Mesothelial cell of epicardium (in vitro differentiated cells): ENCODE data around the gene ZBTB1. TPM values are rescaled to one million over a fixed set of nuclear protein-coding genes. Genes with fewer than 3 reads are reported as not detected.

Experiments used
- DNase-seq, 2 experiments: peaks; one replicate each; pipeline ENCODE4 v3.0.0; 2021; ENCODE audit warnings: low spot score in 2 of 2; ENCODE audit not compliant: unreplicated experiment in 2 of 2
- H3K27ac Mint-ChIP-seq: 2 replicates; pipeline ENCODE4 v1.8.0; 2021; ENCODE audit warnings: mixed read lengths
- H3K27me3 Mint-ChIP-seq: 2 replicates; pipeline ENCODE4 v1.8.0; 2021; ENCODE audit warnings: low read depth, mixed read lengths
- H3K36me3 Mint-ChIP-seq: 2 replicates; pipeline ENCODE4 v1.8.0; 2021; ENCODE audit warnings: mixed read lengths
- H3K4me1 Mint-ChIP-seq: 2 replicates; pipeline ENCODE4 v1.8.0; 2021; ENCODE audit warnings: mixed read lengths
- H3K4me3 Mint-ChIP-seq: 2 replicates; pipeline ENCODE4 v1.8.0; 2021; ENCODE audit warnings: mild to moderate bottlenecking, moderate library complexity, mixed read lengths
- H3K9me3 Mint-ChIP-seq: 2 replicates; pipeline ENCODE4 v1.8.0; 2021; ENCODE audit warnings: mixed read lengths
- total RNA-seq: library from RNA; stranded (reverse); gene quantifications from 3 replicates; pipeline ENCODE4 v1.2.1, GENCODE V29; 2021
- TF ChIP-seq, protein P1 (sequence below): fragments of 200-600 bp; sonication (generic); IDR thresholded peaks from one replicate; pipeline ENCODE4 v1.5.0; 2021; ENCODE audit warnings: antibody characterized with exemption; ENCODE audit not compliant: unreplicated experiment

Gene ZBTB1
- total RNA-seq, 1 donor from 2014 or later = 67.4 TPM

DNA sequence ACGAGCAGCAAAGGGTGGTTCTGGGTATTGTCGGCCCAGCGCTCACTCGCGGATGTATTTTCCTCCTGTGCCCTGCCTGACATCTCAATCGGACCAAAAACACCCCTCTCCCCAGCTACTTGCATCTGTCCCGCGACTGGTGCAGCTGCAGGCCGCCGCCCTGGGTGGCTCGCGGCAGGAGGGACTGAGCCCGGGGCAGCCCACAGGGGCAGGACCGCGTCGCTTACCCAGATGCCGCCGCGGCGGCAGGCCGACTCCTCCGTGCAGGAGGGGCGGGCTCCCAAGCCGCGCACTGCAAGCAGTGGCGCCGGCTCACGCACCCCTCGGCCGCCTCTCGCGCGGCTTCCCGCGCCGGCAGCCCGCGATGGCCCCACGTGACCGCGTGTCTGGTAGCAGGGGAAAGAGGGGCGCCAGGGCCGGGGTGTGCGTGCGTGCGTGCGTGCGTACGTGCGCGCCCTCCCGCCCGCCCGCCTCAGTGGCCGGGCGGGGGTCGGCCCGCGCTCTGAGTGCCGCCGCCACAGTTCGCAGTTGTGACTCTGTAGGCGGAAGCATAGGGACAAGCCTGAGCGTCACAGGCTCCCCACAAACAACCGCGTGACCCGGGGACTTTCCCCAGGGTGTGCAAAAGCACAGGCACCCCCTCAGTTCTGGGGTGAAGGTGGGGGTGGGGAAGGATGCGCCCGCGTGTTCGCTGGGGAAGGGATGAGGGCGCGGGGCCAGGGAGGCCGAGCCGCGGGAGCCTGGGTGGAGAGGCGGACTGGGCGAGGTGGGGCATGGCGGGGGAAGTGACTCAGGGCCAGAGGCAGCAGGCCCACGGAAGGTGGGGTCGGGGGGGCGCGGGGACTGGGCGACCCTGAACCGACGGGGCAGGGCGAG lies 898 bp upstream of the ZBTB1 start, which contains the start of gene ZBTB25:
ZBTB25 (minus strand) TSS at position 405 of the 876 bp plus-strand sequence. CDS start 13,305 bp downstream, outside the sequence.
- Mint-ChIP-seq H3K27me3 (no peaks in the 10 kb centered on the region), H3K4me1 (peaks cover 59% of the 10 kb centered on the region), H3K4me3 (peak within 1 kb of the TSS; percentile 81), H3K9me3 (no peaks in the 10 kb centered on the region), H3K27ac (peak within 1 kb of the TSS; percentile 100), H3K36me3 (no peaks in the 10 kb centered on the region)
- TF ChIP-seq, protein P1, sequence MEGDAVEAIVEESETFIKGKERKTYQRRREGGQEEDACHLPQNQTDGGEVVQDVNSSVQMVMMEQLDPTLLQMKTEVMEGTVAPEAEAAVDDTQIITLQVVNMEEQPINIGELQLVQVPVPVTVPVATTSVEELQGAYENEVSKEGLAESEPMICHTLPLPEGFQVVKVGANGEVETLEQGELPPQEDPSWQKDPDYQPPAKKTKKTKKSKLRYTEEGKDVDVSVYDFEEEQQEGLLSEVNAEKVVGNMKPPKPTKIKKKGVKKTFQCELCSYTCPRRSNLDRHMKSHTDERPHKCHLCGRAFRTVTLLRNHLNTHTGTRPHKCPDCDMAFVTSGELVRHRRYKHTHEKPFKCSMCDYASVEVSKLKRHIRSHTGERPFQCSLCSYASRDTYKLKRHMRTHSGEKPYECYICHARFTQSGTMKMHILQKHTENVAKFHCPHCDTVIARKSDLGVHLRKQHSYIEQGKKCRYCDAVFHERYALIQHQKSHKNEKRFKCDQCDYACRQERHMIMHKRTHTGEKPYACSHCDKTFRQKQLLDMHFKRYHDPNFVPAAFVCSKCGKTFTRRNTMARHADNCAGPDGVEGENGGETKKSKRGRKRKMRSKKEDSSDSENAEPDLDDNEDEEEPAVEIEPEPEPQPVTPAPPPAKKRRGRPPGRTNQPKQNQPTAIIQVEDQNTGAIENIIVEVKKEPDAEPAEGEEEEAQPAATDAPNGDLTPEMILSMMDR = no peak
- peak; percentile 90 for DNase-seq

- peak; percentile 73 to 80 for DNase-seq
- Mint-ChIP-seq H3K27ac (peak overlapping the region; percentile 93), H3K4me1 (peaks cover 62% of the 10 kb centered on the region), H3K36me3 (no peaks in the 10 kb centered on the region), H3K27me3 (no peaks in the 10 kb centered on the region), H3K4me3 (peak overlapping the region; percentile 81), H3K9me3 (no peaks in the 10 kb centered on the region)
- TF ChIP-seq, protein P1 = no peak
Observed at GRCh38 chr14:64504897-64505794, 576 bp downstream of the ZBTB1 start.

DNA sequence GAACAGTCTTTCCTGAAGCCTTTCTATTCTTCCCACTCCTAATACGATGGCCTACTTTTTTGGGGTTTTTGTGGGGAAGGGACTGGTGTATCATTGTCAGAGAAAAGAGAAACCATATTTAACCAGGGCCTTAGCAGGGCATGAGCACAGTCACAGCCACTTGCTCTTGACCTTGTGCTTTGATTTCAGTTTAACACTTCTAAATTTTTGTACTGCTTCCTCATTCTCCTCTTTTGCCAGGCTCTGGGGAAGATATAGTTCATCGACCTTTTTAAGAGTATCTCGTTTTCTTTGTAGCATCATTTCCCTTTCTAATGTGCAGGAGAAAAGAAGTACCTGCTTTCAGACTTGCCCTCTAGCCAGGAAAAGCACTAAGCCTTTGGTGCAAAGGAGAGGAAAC lies 2.2 kb downstream of the ZBTB1 start:
- TF ChIP-seq, protein P1 = no peak
- peak overlapping the region; percentile 53 for H3K27ac Mint-ChIP-seq
- H3K9me3 Mint-ChIP-seq = no peaks in the 10 kb centered on the region
- H3K27me3 Mint-ChIP-seq = no peaks in the 10 kb centered on the region
- H3K36me3 Mint-ChIP-seq = no peaks in the 10 kb centered on the region
- DNase-seq = no peak
- H3K4me1 Mint-ChIP-seq = peaks cover 67% of the 10 kb centered on the region
- H3K4me3 Mint-ChIP-seq = peak overlapping the region; percentile 81

DNA sequence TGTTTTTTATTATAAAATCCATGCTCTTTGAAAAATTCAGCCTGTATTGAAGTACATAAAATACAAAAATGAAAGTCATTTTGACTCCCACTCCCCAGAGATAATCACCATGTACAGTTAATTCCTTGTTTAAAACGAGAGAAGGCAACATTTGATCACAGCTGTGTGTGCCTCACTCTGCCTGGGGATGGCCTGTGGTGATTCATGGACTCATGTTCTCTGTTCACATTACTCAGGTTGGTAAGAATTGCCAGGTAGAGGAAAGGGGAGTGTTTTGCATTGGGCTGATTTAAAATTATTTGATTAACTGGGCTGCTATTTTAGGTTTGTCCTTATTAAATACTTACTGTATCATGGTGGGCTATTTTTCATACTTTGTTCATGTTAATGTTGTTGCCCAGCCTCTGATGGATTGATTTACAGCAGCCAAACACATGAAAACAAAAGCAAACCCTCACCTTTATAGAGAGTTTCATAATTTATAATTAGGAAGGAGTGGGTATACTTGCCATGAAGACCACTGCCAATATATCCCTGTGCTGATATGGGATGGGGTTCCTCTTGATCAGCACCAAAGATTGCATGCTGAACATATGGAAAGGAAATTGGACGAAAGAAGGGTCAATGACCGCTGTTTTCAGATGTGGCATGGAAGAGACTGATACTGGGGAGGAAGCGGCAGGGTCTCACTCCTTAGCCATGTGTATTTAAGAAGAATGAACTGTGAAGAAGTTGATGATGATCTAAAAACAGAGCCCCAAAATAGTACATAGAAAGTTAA lies 3.0 kb downstream of the ZBTB1 start:
- Mint-ChIP-seq H3K4me3 (peak overlapping the region; percentile 81), H3K27me3 (no peaks in the 10 kb centered on the region), H3K27ac (peak overlapping the region; percentile 53), H3K36me3 (no peaks in the 10 kb centered on the region), H3K4me1 (peaks cover 59% of the 10 kb centered on the region), H3K9me3 (no peaks in the 10 kb centered on the region)
- TF ChIP-seq, protein P1 = no peak
- DNase-seq = no peak

DNA sequence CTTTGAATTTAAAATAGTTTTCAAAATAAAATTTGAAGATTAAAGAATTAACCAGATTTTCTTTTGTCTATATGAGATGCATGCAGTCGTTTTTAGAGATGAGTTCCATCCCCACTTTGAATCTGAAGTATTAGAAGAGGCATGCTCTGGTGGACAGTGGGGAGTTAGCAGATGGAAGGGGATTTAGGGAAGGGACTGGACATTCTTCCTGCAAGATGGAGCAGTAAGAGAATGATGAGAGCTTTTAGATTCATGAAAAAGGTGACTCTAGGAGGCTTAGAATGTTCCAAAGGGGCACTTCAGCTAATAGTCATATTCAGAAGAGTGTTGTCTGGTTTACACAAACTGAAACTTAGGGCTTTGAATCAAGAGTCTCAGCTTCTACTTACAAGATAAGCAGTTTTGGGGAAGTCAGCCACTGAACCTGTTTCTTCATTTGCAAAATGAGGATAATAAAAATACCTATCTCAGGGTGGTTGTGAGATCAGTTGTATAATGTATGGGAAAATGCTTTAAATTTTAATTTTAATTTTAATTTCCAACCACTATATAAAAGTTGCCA lies 3.7 kb downstream of the ZBTB1 start:
- TF ChIP-seq, protein P1 = no peak
- peaks cover 55% of the 10 kb centered on the region for H3K4me1 Mint-ChIP-seq
- no peaks in the 10 kb centered on the region for H3K27me3 Mint-ChIP-seq
- no peak for DNase-seq
- H3K36me3 Mint-ChIP-seq = no peaks in the 10 kb centered on the region
- peak overlapping the region; percentile 24 for H3K27ac Mint-ChIP-seq
- H3K9me3 Mint-ChIP-seq = no peaks in the 10 kb centered on the region
- H3K4me3 Mint-ChIP-seq = no peak overlapping the region
